Measurements from ENCODE around the gene MYO15A. TPM values are rescaled to one million over a fixed set of nuclear protein-coding genes. Genes with fewer than 3 reads are reported as not detected.

MYO15A gene
- total and polyA plus RNA-seq, 2 experiments from 2014 or later, result 1.0 to 2.2 TPM

GRCh38 chr17:18225121-18225641, 116.6 kb downstream of the MYO15A start, which contains the start of gene LLGL1:
TSS of gene LLGL1 (plus strand) at chr17:18225635. CDS start at chr17:18225683, 48 bp downstream.
- H3K27me3 ChIP-seq (ENCODE audit: insufficient read depth), result no peaks in the 10 kb centered on the region
- Mint-ChIP-seq H3K4me1 (peaks cover 19% of the 10 kb centered on the region), H3K27me3 (ENCODE audit: insufficient read depth, low read depth, poor library complexity) (peaks cover 15% of the 10 kb centered on the region), H3K27ac (peak within 1 kb of the TSS; percentile 100), H3K36me3 (ENCODE audit: low read depth) (no peaks in the 10 kb centered on the region; the same call in 2 of the 3 replicates), H3K4me3 (peak within 1 kb of the TSS; percentile 93), H3K9me3 (no peaks in the 10 kb centered on the region)
- H3K79me2 ChIP-seq (replicated peaks; ENCODE audit: insufficient read depth), result peaks cover 41% of the 10 kb centered on the region
- H3K4me2 ChIP-seq, result peak within 1 kb of the TSS; percentile 97
- H3F3A ChIP-seq (replicated peaks; ENCODE audit: low read depth), result 0 out of 2 replicates have a peak, but pooled peaks cover 3% of the 10 kb centered on the region
- H2AFZ ChIP-seq, result peak within 1 kb of the TSS; percentile 67
- H3K4me3 ChIP-seq, result peak within 1 kb of the TSS; percentile 96
- DNase-seq (ENCODE audit: low spot score) (peak; percentile 98), ATAC-seq (peak; percentile 75)
- peaks cover 16% of the 10 kb centered on the region for H3K4me1 ChIP-seq (ENCODE audit: insufficient read depth)
- no peaks in the 10 kb centered on the region for H3K36me3 ChIP-seq (ENCODE audit: insufficient read depth)
- TF ChIP-seq ETS1 (IDR thresholded peaks at IDR 0.05) (peak; percentile 62), STAT1 (IDR thresholded peaks at IDR 0.05; ENCODE audit: unreplicated experiment) (no peak), NANOG (IDR thresholded peaks at IDR 0.05; ENCODE audit: borderline replicate concordance) (no peak), POLR2AphosphoS5 (IDR thresholded peaks at IDR 0.05; ENCODE audit: low read depth) (peak; percentile 8; the same call in 1 of the 2 replicates)
- H3K27ac ChIP-seq (ENCODE audit: low read depth), result peak within 1 kb of the TSS; percentile 99
- H3K9me2 ChIP-seq (ENCODE audit: insufficient read depth), result no peaks in the 10 kb centered on the region
- H4K20me1 ChIP-seq (replicated peaks; ENCODE audit: insufficient read depth), result peaks cover 4% of the 10 kb centered on the region

- H3K4me1 ChIP-seq (ENCODE audit: insufficient read depth), result peaks cover 16% of the 10 kb centered on the region
- no peaks in the 10 kb centered on the region for H3K27me3 ChIP-seq (ENCODE audit: insufficient read depth)
- DNase-seq (ENCODE audit: low spot score) (no peak), ATAC-seq (peak; percentile 2; the same call in 2 of the 3 replicates)
- H3K4me2 ChIP-seq, result peak overlapping the region; percentile 97
- Mint-ChIP-seq H3K9me3 (no peaks in the 10 kb centered on the region), H3K4me1 (peaks cover 19% of the 10 kb centered on the region), H3K27me3 (ENCODE audit: insufficient read depth, low read depth, poor library complexity) (peaks cover 15% of the 10 kb centered on the region), H3K4me3 (peak overlapping the region; percentile 93), H3K36me3 (ENCODE audit: low read depth) (no peaks in the 10 kb centered on the region; the same call in 2 of the 3 replicates), H3K27ac (peak overlapping the region; percentile 64)
- H3K9me2 ChIP-seq (ENCODE audit: insufficient read depth), result no peaks in the 10 kb centered on the region
- TF ChIP-seq POLR2AphosphoS5 (IDR thresholded peaks at IDR 0.05; ENCODE audit: low read depth) (peak; percentile 11; the same call in 1 of the 2 replicates), CREB1 (CRISPR knock-in tag; IDR thresholded peaks at IDR 0.05; ENCODE audit: low read depth) (peak; percentile 68), EZH2phosphoT487 (IDR thresholded peaks at IDR 0.05; ENCODE audit: unreplicated experiment) (no peak)
- 0 out of 2 replicates have a peak, but pooled peaks cover 3% of the 10 kb centered on the region for H3F3A ChIP-seq (replicated peaks; ENCODE audit: low read depth)
- H3K79me2 ChIP-seq (replicated peaks; ENCODE audit: insufficient read depth), result peaks cover 47% of the 10 kb centered on the region
- H3K27ac ChIP-seq (ENCODE audit: low read depth), result no peak overlapping the region
- H2AFZ ChIP-seq, result peak overlapping the region; percentile 38; the same call in 1 of the 2 replicates
- H3K36me3 ChIP-seq (ENCODE audit: insufficient read depth), result no peaks in the 10 kb centered on the region
- H3K4me3 ChIP-seq, result peak overlapping the region; percentile 96
- peaks cover 4% of the 10 kb centered on the region for H4K20me1 ChIP-seq (replicated peaks; ENCODE audit: insufficient read depth)
Observed at GRCh38 chr17:18225642-18226283, 117.2 kb downstream of the MYO15A start.

Measured in GM23338 (cell line).